HepG2 (cell line): ENCODE data around the gene FABP6.

Experiments
- ATF1 ChIP-seq: IDR thresholded peaks from 2 replicates; pipeline ENCODE4 v1.6.1; 2016; ENCODE audit warnings: mild to moderate bottlenecking, control low read depth
- CBX2 ChIP-seq, 2 experiments: fragments of 200-600 bp in 1 of 2; sonication (generic); formaldehyde crosslinking in 1 of 2; IDR thresholded peaks; 2 replicates each; pipeline versions ENCODE4 v1.7.0 to v1.8.1; 2018 to 2022; ENCODE audit warnings: low read depth in 2 of 2, low read length in 1 of 2, mild to moderate bottlenecking in 1 of 2, missing genetic modification reagents in 1 of 2
- GABPA ChIP-seq, 2 experiments: IDR thresholded peaks; 2 replicates each; pipeline ENCODE4 v1.6.1; 2011 to 2016; ENCODE audit warnings: low read depth in 2 of 2, low read length in 1 of 2, missing biosample characterization in 1 of 2, missing genetic modification characterization in 1 of 2
- KMT2A ChIP-seq: sonication (generic); formaldehyde crosslinking; IDR thresholded peaks from 2 replicates; pipeline ENCODE4 v1.4.0; 2020; ENCODE audit warnings: missing genetic modification reagents
- ZNF660 ChIP-seq: sonication (generic); formaldehyde crosslinking; IDR thresholded peaks from 2 replicates; pipeline ENCODE4 v1.5.1; 2020; ENCODE audit warnings: mild to moderate bottlenecking, low read depth, missing genetic modification reagents, borderline replicate concordance
- TF ChIP-seq, protein P1 (sequence below): sonication (generic); formaldehyde crosslinking; IDR thresholded peaks from 2 replicates; pipeline ENCODE4 v1.4.0; 2020; ENCODE audit warnings: missing genetic modification reagents
- TF ChIP-seq, protein P2 (sequence below): sonication (generic); formaldehyde crosslinking; IDR thresholded peaks from 2 replicates; pipeline ENCODE4 v1.4.0; 2020; ENCODE audit warnings: missing genetic modification reagents
- TF ChIP-seq, protein P3 (sequence below): IDR thresholded peaks from 2 replicates; pipeline ENCODE4 v1.6.1; 2012; ENCODE audit warnings: inconsistent platforms
- TF ChIP-seq, protein P4 (sequence below): sonication (generic); formaldehyde crosslinking; IDR thresholded peaks from 2 replicates; pipeline ENCODE4 v1.4.0; 2020; ENCODE audit warnings: mild to moderate bottlenecking, missing genetic modification reagents
- TF ChIP-seq, protein P5 (sequence below): fragments of 450-650 bp; IDR thresholded peaks from 2 replicates; pipeline ENCODE4 v1.6.1; 2017; ENCODE audit warnings: mild to moderate bottlenecking

DNA sequence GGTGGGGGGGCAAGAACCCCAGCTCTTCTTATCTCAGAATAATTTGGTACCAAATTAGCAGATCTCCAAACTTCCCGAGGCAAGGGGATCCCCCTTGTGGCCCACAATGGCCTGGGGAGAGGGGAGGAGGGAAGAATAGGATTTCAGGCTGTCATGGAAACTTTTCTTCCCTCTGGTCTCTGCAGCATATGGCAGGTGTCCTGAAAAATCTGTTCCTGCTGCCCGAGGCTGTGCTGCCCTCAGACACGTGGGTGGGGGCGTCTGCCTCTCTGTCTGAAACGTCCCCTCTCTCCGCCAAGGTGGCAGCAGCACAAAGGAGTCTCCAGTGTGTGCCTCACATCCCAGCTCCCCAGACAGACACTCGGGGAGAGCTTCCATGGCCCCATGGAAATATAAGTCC lies 49.0 kb downstream of the FABP6 start:
- TF ChIP-seq ZNF660 (CRISPR knock-in tag), result no peak
- no peak for TF ChIP-seq GABPA (IDR thresholded peaks at IDR 0.05; ENCODE audit: low read depth, low read length)
- no peak for TF ChIP-seq GABPA (CRISPR knock-in tag; IDR thresholded peaks at IDR 0.05; ENCODE audit: low read depth)
- TF ChIP-seq, protein P1, sequence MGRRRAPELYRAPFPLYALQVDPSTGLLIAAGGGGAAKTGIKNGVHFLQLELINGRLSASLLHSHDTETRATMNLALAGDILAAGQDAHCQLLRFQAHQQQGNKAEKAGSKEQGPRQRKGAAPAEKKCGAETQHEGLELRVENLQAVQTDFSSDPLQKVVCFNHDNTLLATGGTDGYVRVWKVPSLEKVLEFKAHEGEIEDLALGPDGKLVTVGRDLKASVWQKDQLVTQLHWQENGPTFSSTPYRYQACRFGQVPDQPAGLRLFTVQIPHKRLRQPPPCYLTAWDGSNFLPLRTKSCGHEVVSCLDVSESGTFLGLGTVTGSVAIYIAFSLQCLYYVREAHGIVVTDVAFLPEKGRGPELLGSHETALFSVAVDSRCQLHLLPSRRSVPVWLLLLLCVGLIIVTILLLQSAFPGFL (CRISPR knock-in tag), result no peak
- TF ChIP-seq, protein P2, sequence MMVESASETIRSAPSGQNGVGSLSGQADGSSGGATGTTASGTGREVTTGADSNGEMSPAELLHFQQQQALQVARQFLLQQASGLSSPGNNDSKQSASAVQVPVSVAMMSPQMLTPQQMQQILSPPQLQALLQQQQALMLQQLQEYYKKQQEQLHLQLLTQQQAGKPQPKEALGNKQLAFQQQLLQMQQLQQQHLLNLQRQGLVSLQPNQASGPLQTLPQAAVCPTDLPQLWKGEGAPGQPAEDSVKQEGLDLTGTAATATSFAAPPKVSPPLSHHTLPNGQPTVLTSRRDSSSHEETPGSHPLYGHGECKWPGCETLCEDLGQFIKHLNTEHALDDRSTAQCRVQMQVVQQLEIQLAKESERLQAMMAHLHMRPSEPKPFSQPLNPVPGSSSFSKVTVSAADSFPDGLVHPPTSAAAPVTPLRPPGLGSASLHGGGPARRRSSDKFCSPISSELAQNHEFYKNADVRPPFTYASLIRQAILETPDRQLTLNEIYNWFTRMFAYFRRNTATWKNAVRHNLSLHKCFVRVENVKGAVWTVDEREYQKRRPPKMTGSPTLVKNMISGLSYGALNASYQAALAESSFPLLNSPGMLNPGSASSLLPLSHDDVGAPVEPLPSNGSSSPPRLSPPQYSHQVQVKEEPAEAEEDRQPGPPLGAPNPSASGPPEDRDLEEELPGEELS (CRISPR knock-in tag), result no peak
- no peak for TF ChIP-seq CBX2 (IDR thresholded peaks at IDR 0.05; ENCODE audit: low read depth, low read length)
- TF ChIP-seq CBX2 (CRISPR knock-in tag; IDR thresholded peaks at IDR 0.05; ENCODE audit: low read depth), result no peak
- TF ChIP-seq ATF1 (CRISPR knock-in tag), result no peak
- TF ChIP-seq, protein P3, sequence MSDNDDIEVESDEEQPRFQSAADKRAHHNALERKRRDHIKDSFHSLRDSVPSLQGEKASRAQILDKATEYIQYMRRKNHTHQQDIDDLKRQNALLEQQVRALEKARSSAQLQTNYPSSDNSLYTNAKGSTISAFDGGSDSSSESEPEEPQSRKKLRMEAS, result no peak
- TF ChIP-seq KMT2A (CRISPR knock-in tag), result no peak
- TF ChIP-seq, protein P4, sequence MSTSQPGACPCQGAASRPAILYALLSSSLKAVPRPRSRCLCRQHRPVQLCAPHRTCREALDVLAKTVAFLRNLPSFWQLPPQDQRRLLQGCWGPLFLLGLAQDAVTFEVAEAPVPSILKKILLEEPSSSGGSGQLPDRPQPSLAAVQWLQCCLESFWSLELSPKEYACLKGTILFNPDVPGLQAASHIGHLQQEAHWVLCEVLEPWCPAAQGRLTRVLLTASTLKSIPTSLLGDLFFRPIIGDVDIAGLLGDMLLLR (CRISPR knock-in tag), result no peak
- TF ChIP-seq, protein P5, sequence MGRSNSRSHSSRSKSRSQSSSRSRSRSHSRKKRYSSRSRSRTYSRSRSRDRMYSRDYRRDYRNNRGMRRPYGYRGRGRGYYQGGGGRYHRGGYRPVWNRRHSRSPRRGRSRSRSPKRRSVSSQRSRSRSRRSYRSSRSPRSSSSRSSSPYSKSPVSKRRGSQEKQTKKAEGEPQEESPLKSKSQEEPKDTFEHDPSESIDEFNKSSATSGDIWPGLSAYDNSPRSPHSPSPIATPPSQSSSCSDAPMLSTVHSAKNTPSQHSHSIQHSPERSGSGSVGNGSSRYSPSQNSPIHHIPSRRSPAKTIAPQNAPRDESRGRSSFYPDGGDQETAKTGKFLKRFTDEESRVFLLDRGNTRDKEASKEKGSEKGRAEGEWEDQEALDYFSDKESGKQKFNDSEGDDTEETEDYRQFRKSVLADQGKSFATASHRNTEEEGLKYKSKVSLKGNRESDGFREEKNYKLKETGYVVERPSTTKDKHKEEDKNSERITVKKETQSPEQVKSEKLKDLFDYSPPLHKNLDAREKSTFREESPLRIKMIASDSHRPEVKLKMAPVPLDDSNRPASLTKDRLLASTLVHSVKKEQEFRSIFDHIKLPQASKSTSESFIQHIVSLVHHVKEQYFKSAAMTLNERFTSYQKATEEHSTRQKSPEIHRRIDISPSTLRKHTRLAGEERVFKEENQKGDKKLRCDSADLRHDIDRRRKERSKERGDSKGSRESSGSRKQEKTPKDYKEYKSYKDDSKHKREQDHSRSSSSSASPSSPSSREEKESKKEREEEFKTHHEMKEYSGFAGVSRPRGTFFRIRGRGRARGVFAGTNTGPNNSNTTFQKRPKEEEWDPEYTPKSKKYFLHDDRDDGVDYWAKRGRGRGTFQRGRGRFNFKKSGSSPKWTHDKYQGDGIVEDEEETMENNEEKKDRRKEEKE, result no peak
